ENCODE measurements around the gene RTN4RL1.
"Not testable (repeated sequence)": the region's sequence is repeated elsewhere in the genome, so short reads cannot be mapped to it uniquely, and the experiment has no call there.

The RTN4RL1 gene

GRCh38 chr17:2025622-2026309, 632 bp upstream of the RTN4RL1 start:
- DNase-seq (ENCODE audit: low read depth in 2 of 2), result no peak

- no peak for DNase-seq (ENCODE audit: low read depth in 2 of 2)
Measured at GRCh38 chr17:2024572-2025219, 438 bp downstream of the RTN4RL1 start.

GRCh38 chr17:2023692-2024571, 1.2 kb downstream of the RTN4RL1 start:
- DNase-seq (ENCODE audit: low read depth in 2 of 2), result no peak

- no peak for DNase-seq (ENCODE audit: low read depth in 2 of 2)
Measured at GRCh38 chr17:2023256-2023655, 1.9 kb downstream of the RTN4RL1 start.

GRCh38 chr17:2022647-2023240, 2.4 kb downstream of the RTN4RL1 start:
- no peak for DNase-seq (ENCODE audit: low read depth in 2 of 2)

- DNase-seq (ENCODE audit: low read depth in 2 of 2), result no peak
Measured at GRCh38 chr17:2020721-2021120, 4.4 kb downstream of the RTN4RL1 start.

- DNase-seq (ENCODE audit: low read depth in 2 of 2), result no peak
Measured at GRCh38 chr17:2019723-2020122, 5.4 kb downstream of the RTN4RL1 start.

GRCh38 chr17:2018716-2019510, 6.2 kb downstream of the RTN4RL1 start:
- DNase-seq (ENCODE audit: low read depth in 2 of 2), result no peak

- DNase-seq (ENCODE audit: low read depth in 2 of 2), result no peak
Measured at GRCh38 chr17:2017274-2017941, 7.7 kb downstream of the RTN4RL1 start.

GRCh38 chr17:2016494-2016893, 8.6 kb downstream of the RTN4RL1 start:
- DNase-seq (ENCODE audit: low read depth in 2 of 2), result no peak

GRCh38 chr17:2015314-2015713, 9.8 kb downstream of the RTN4RL1 start:
- DNase-seq (ENCODE audit: low read depth in 2 of 2), result no peak

- no peak for DNase-seq (ENCODE audit: low read depth in 2 of 2)
Measured at GRCh38 chr17:2013994-2014317, 11.2 kb downstream of the RTN4RL1 start.

GRCh38 chr17:2013220-2013993, 11.7 kb downstream of the RTN4RL1 start:
- DNase-seq (ENCODE audit: low read depth in 2 of 2), result not testable (repeated sequence)

- DNase-seq (ENCODE audit: low read depth in 2 of 2), result no peak
Measured at GRCh38 chr17:2012499-2012898, 12.6 kb downstream of the RTN4RL1 start.

GRCh38 chr17:2011411-2012371, 13.4 kb downstream of the RTN4RL1 start:
- no peak for DNase-seq (ENCODE audit: low read depth in 2 of 2)

GRCh38 chr17:2009737-2010136, 15.4 kb downstream of the RTN4RL1 start:
- no peak for DNase-seq (ENCODE audit: low read depth in 2 of 2)

- no peak for DNase-seq (ENCODE audit: low read depth in 2 of 2)
Measured at GRCh38 chr17:2008332-2009126, 16.6 kb downstream of the RTN4RL1 start.

GRCh38 chr17:2004435-2004952, 20.6 kb downstream of the RTN4RL1 start:
- DNase-seq (ENCODE audit: low read depth in 2 of 2), result no peak
